GM23248 (cell line): ENCODE data around the gene SLC6A7. TPM values are rescaled to one million over a fixed set of nuclear protein-coding genes. Genes with fewer than 3 reads are reported as not detected.
A peak's percentile ranks its signal among the peaks of the same experiment; 100 is the strongest.

Experiments
- DNase-seq: peaks from one replicate; pipeline ENCODE4 v3.0.0-alpha.2; 2015
- H2AFZ ChIP-seq: fragments of 200-600 bp; sonication (generic); 2 replicates; pipeline ENCODE4 v1.6.1; 2016; ENCODE audit warnings: antibody characterized with exemption
- H3F3A ChIP-seq: fragments of 200-600 bp; sonication (generic); 2 replicates; pipeline ENCODE4 v1.6.1; 2016; ENCODE audit warnings: mild to moderate bottlenecking, antibody characterized with exemption, mixed run types; ENCODE audit not compliant: insufficient read depth
- H3K27ac ChIP-seq: fragments of 200-600 bp; sonication (generic); 2 replicates; pipeline ENCODE4 v1.5.1; 2016; ENCODE audit warnings: mild to moderate bottlenecking
- H3K27me3 ChIP-seq: fragments of 200-600 bp; sonication (generic); replicated peaks from 2 replicates; pipeline ENCODE4 v1.6.1; 2016; ENCODE audit warnings: mild to moderate bottlenecking; ENCODE audit not compliant: insufficient read depth
- H3K36me3 ChIP-seq: fragments of 200-600 bp; sonication (generic); 2 replicates; pipeline ENCODE4 v1.6.1; 2016; ENCODE audit warnings: low read depth, mild to moderate bottlenecking
- H3K4me1 ChIP-seq: fragments of 200-600 bp; sonication (generic); 2 replicates; pipeline ENCODE4 v1.6.1; 2016; ENCODE audit warnings: mild to moderate bottlenecking; ENCODE audit not compliant: insufficient read depth
- H3K4me2 ChIP-seq: fragments of 200-600 bp; sonication (generic); one replicate; pipeline ENCODE4 v1.6.1; 2016; ENCODE audit warnings: mild to moderate bottlenecking; ENCODE audit not compliant: unreplicated experiment
- H3K4me3 ChIP-seq: fragments of 200-600 bp; sonication (generic); 2 replicates; pipeline ENCODE4 v1.5.1; 2016; ENCODE audit warnings: mild to moderate bottlenecking
- H3K79me2 ChIP-seq: fragments of 200-600 bp; sonication (generic); 2 replicates; pipeline ENCODE4 v1.6.1; 2016; ENCODE audit warnings: mild to moderate bottlenecking; ENCODE audit not compliant: insufficient read depth
- H3K9ac ChIP-seq: fragments of 200-600 bp; sonication (generic); 2 replicates; pipeline ENCODE4 v1.6.1; 2016; ENCODE audit warnings: mild to moderate bottlenecking
- H3K9me2 ChIP-seq: fragments of 200-600 bp; sonication (generic); 2 replicates; pipeline ENCODE4 v1.6.1; 2016; ENCODE audit warnings: mixed run types, mild to moderate bottlenecking, moderate library complexity; ENCODE audit not compliant: insufficient read depth
- H3K9me3 ChIP-seq: fragments of 200-600 bp; sonication (generic); one replicate; pipeline ENCODE4 v1.6.1; 2017; ENCODE audit warnings: low read depth
- H4K20me1 ChIP-seq: fragments of 200-600 bp; sonication (generic); 2 replicates; pipeline ENCODE4 v1.6.0; 2016; ENCODE audit not compliant: insufficient read depth
- EZH2 ChIP-seq: fragments of 200-600 bp; sonication (generic); IDR thresholded peaks from 2 replicates; pipeline ENCODE4 v1.6.1; 2018; ENCODE audit warnings: antibody characterized with exemption, mild to moderate bottlenecking; ENCODE audit not compliant: insufficient read depth, poor library complexity, severe bottlenecking
- EZH2phosphoT487 ChIP-seq: fragments of 200-600 bp; sonication (generic); IDR thresholded peaks from 2 replicates; pipeline ENCODE4 v1.6.1; 2018; ENCODE audit warnings: antibody characterized with exemption, moderate library complexity, mild to moderate bottlenecking, low read depth; ENCODE audit not compliant: insufficient read depth
- WGBS, 2 experiments: methylation state at CpG; one replicate each; pipeline ENCODE4 v1.1.6; 2015 to 2017; ENCODE audit warnings: low lambda C conversion rate in 2 of 2, low coverage in 1 of 2; ENCODE audit errors: missing lambda C conversion rate in 2 of 2; 5-methylcytosine and 5-hydroxymethylcytosine counted together
- in situ Hi-C: fragments of 300-500 bp; cut with MboI; formaldehyde crosslinking; loops from 2 replicates; pipeline ENCODE4 v1.15.0; 2020
- polyA plus RNA-seq: library from polyadenylated mRNA; unstranded; fragments of >200 nt; fragmentation: Nextera tagmentation; extraction: Ambion mirVana; gene quantifications from 2 replicates; pipeline ENCODE4 v1.2.1, GENCODE V29; 2016
- total RNA-seq: library from RNA; depleted of rRNA; stranded (reverse); fragments of >200 nt; shearing (Covaris generic); gene quantifications from 2 replicates; pipeline ENCODE4 v1.2.3, GENCODE V29; 2014; rRNA removed

The SLC6A7 gene
- total and polyA plus RNA-seq, 2 experiments from 2014 or later, result not detected

- Histone ChIP-seq H4K20me1 (no peaks in the 10 kb centered on the region), H3K27me3 (no peaks in the 10 kb centered on the region), H3K27ac (no peak overlapping the region), H2AFZ (no peak overlapping the region), H3K4me1 (no peaks in the 10 kb centered on the region), H3K4me2 (no peak overlapping the region), H3F3A (peaks cover under 1% of the 10 kb centered on the region; the same call in 1 of the 2 replicates), H3K9me3 (no peaks in the 10 kb centered on the region), H3K36me3 (no peaks in the 10 kb centered on the region), H3K9me2 (no peaks in the 10 kb centered on the region), H3K9ac (no peak overlapping the region), H3K79me2 (no peaks in the 10 kb centered on the region), H3K4me3 (no peak overlapping the region)
- WGBS, 2 experiments, result 89 to 91% methylated on average over 6 of the region's 6 CpGs
- TF ChIP-seq EZH2, result no peak
- no peak for TF ChIP-seq EZH2phosphoT487
- DNase-seq, result peak; percentile 15
- in situ Hi-C loops, result no loop called here
Measured at GRCh38 chr5:150255659-150256409, 66.0 kb downstream of the SLC6A7 start.

DNA sequence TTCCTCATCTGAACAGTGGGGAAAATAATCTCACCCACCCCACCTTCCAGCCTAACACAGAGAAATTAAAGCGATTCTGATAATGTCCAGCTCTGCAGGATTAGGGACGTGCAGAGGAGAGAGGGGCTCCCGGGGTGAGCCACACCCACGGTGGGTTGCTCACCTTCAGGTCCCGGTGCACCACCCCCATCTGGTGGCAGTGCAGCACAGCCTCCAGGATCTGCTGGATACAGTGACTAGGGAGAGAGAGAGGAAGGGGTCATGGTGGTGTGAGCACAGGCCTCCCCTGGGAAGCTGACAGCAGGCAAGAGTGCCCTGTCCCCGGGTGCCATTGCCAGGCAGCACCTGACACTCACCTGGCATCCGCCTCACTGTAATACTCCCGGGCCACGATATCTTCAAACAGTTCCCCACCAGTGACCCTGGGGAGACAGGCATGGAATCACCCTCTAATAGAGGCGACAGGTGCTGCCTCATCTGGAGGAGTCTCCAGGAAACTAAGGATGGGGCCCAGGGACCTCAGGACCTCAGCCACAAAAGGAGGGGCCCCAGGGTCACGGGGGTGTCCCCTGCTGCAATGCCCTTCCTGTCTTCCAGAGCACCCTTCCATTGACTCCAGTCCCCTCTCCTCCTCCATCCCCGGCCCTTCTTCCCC, 66.7 kb downstream of the SLC6A7 start:
- H3K9me3 ChIP-seq, result no peaks in the 10 kb centered on the region
- no peak for DNase-seq
- in situ Hi-C loops, result no loop called here
- H3K36me3 ChIP-seq, result no peaks in the 10 kb centered on the region
- peaks cover 4% of the 10 kb centered on the region; the same call in 1 of the 2 replicates for H3F3A ChIP-seq
- H2AFZ ChIP-seq, result no peak overlapping the region
- 0 out of 2 replicates have a peak, but pooled peaks cover 4% of the 10 kb centered on the region for H3K4me1 ChIP-seq
- TF ChIP-seq EZH2phosphoT487, result no peak
- TF ChIP-seq EZH2, result no peak
- no peaks in the 10 kb centered on the region for H4K20me1 ChIP-seq
- WGBS, 2 experiments, result 56 to 58% methylated on average over 11 to 12 of the region's 12 CpGs
- H3K4me2 ChIP-seq, result no peak overlapping the region
- H3K27ac ChIP-seq, result no peak overlapping the region
- no peak overlapping the region for H3K9ac ChIP-seq
- no peaks in the 10 kb centered on the region for H3K79me2 ChIP-seq
- H3K4me3 ChIP-seq, result no peak overlapping the region
- H3K27me3 ChIP-seq, result no peaks in the 10 kb centered on the region
- no peaks in the 10 kb centered on the region for H3K9me2 ChIP-seq

DNA sequence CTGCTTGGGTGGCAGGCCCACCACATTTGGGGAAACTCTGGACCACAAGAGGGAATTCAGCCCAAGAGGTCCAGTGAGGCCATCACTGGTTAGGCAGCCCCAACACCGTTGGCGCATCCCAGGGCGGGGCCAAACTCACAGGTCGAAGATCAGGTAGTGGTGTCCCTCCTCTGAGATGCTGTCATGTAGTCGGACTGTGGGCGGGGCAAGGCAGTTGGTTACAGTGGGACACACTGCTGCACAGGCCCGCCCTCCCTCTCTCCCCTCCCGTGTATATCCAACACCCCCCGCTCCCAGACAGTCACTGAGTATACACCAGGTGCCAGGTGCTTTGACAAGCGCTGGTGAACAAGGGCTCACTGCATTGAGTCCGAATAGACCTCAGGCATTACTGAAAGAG, 67.6 kb downstream of the SLC6A7 start:
- Histone ChIP-seq H3K27ac (no peak overlapping the region), H3K79me2 (no peaks in the 10 kb centered on the region), H3K4me1 (0 out of 2 replicates have a peak, but pooled peaks cover 4% of the 10 kb centered on the region), H3K9ac (no peak overlapping the region), H2AFZ (no peak overlapping the region), H3F3A (peaks cover 4% of the 10 kb centered on the region; the same call in 1 of the 2 replicates), H3K9me3 (no peaks in the 10 kb centered on the region), H3K27me3 (no peaks in the 10 kb centered on the region), H3K4me2 (no peak overlapping the region), H3K9me2 (no peaks in the 10 kb centered on the region), H3K36me3 (no peaks in the 10 kb centered on the region), H3K4me3 (no peak overlapping the region), H4K20me1 (no peaks in the 10 kb centered on the region)
- TF ChIP-seq EZH2 (no peak), EZH2phosphoT487 (no peak)
- 77 to 86% methylated on average over 6 to 11 of the region's 11 CpGs for WGBS, 2 experiments
- in situ Hi-C loops, result no loop called here
- DNase-seq, result no peak

DNA sequence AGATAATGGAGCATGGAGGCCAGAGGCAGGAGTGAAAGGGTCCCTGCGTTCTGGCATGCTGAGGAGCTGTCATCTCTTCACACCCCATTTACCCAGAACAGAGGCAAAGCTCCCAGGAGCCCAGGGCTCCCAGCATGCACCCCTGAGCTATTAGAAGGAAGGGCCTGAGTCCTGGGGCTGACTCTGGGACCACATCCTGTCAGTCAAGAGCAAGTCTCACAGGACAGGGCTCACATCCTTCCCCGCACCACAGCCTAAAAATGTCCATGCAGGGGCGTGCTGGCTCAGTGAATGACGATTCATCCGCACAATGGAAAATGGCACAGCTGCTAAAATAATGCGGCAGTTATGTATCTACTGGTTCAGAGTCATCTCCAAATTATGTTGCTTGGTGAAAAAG, 68.3 kb downstream of the SLC6A7 start:
- H3K4me3 ChIP-seq, result no peak overlapping the region
- no peaks in the 10 kb centered on the region for H4K20me1 ChIP-seq
- H3K79me2 ChIP-seq, result no peaks in the 10 kb centered on the region
- no peak overlapping the region for H3K4me2 ChIP-seq
- H3K9me3 ChIP-seq, result no peaks in the 10 kb centered on the region
- no peak for TF ChIP-seq EZH2
- TF ChIP-seq EZH2phosphoT487, result no peak
- no peak overlapping the region for H3K9ac ChIP-seq
- 0 out of 2 replicates have a peak, but pooled peaks cover 4% of the 10 kb centered on the region for H3K4me1 ChIP-seq
- no peaks in the 10 kb centered on the region for H3K36me3 ChIP-seq
- H3K27ac ChIP-seq, result no peak overlapping the region
- 75 to 82% methylated on average over 6 of the region's 6 CpGs for whole genome bisulfite sequencing, 2 experiments
- no peaks in the 10 kb centered on the region for H3K9me2 ChIP-seq
- no peaks in the 10 kb centered on the region for H3K27me3 ChIP-seq
- H3F3A ChIP-seq, result peaks cover 10% of the 10 kb centered on the region; the same call in 1 of the 2 replicates
- DNase-seq, result no peak
- no peak overlapping the region for H2AFZ ChIP-seq
- in situ Hi-C loops, result no loop called here

Other genes starting within 250 kb of the SLC6A7 start
- gene PDE6A, start 245.3 kb upstream of the SLC6A7 start, total RNA-seq, result not detected in 2 replicates
- not detected in 2 replicates for gene PDE6A, start 245.3 kb upstream of the SLC6A7 start, polyA plus RNA-seq
- gene SLC26A2, start 229.3 kb upstream of the SLC6A7 start, total RNA-seq, result 11.1 and 11.4 TPM in 2 replicates
- gene SLC26A2, start 229.3 kb upstream of the SLC6A7 start, polyA plus RNA-seq, result 5.2 and 6.2 TPM in 2 replicates
- gene TIGD6, start 189.4 kb upstream of the SLC6A7 start, total RNA-seq, result 4.8 and 5.3 TPM in 2 replicates
- 4.5 and 4.6 TPM in 2 replicates for gene TIGD6, start 189.4 kb upstream of the SLC6A7 start, polyA plus RNA-seq
- 32.1 and 46.5 TPM in 2 replicates for gene HMGXB3, start 189.3 kb upstream of the SLC6A7 start, total RNA-seq
- gene HMGXB3, start 189.3 kb upstream of the SLC6A7 start, polyA plus RNA-seq, result 11.9 and 13.6 TPM in 2 replicates
- 0.63 TPM in 1 of 2 replicates, not detected in the other for gene CSF1R, start 103.5 kb upstream of the SLC6A7 start, total RNA-seq
- gene CSF1R, start 103.5 kb upstream of the SLC6A7 start, polyA plus RNA-seq, result 0.48 and 0.56 TPM in 2 replicates
- gene PDGFRB, start 34.2 kb upstream of the SLC6A7 start, total RNA-seq, result 189 and 205 TPM in 2 replicates
- gene PDGFRB, start 34.2 kb upstream of the SLC6A7 start, polyA plus RNA-seq, result 155 and 163 TPM in 2 replicates
- not detected in 2 replicates for gene CDX1, start 23.3 kb upstream of the SLC6A7 start, total RNA-seq
- 0.19 TPM in 1 of 2 replicates, not detected in the other for gene CDX1, start 23.3 kb upstream of the SLC6A7 start, polyA plus RNA-seq
- 0.43 and 0.51 TPM in 2 replicates for gene CAMK2A, start 99.7 kb downstream of the SLC6A7 start, total RNA-seq
- gene CAMK2A, start 99.7 kb downstream of the SLC6A7 start, polyA plus RNA-seq, result not detected in 2 replicates
- gene ARSI, start 112.8 kb downstream of the SLC6A7 start, total RNA-seq, result 4.2 and 4.3 TPM in 2 replicates
- gene ARSI, start 112.8 kb downstream of the SLC6A7 start, polyA plus RNA-seq, result 0.72 and 1.0 TPM in 2 replicates
- gene TCOF1, start 167.6 kb downstream of the SLC6A7 start, total RNA-seq, result 18.0 and 22.5 TPM in 2 replicates
- gene TCOF1, start 167.6 kb downstream of the SLC6A7 start, polyA plus RNA-seq, result 15.1 and 16.3 TPM in 2 replicates
- gene CD74, start 222.8 kb downstream of the SLC6A7 start, total RNA-seq, result 0.25 TPM in 1 of 2 replicates, not detected in the other
- gene CD74, start 222.8 kb downstream of the SLC6A7 start, polyA plus RNA-seq, result 2.7 and 6.1 TPM in 2 replicates